MG63 (cell line): ENCODE results near the gene NOL4. TPM values are rescaled to one million over a fixed set of nuclear protein-coding genes. Genes with fewer than 3 reads are reported as not detected.
"Not testable (repeated sequence)": the region's sequence is repeated elsewhere in the genome, so short reads cannot be mapped to it uniquely, and the experiment has no call there.

Experiments
- DNase-seq: peaks from one replicate; pipeline ENCODE4 v3.0.0-alpha.2; 2020
- H3K27me3 ChIP-seq: fragments of 250-450 bp; sonication (Bioruptor Pico); 2 replicates; pipeline ENCODE4 v1.5.1; 2020; ENCODE audit warnings: mild to moderate bottlenecking, moderate library complexity
- H3K36me3 ChIP-seq: fragments of 250-450 bp; sonication (Bioruptor Pico); 2 replicates; pipeline ENCODE4 v1.5.1; 2020; ENCODE audit warnings: mild to moderate bottlenecking, moderate library complexity
- H3K4me3 ChIP-seq: fragments of 250-450 bp; sonication (Bioruptor Pico); 2 replicates; pipeline ENCODE4 v1.5.1; 2020; ENCODE audit warnings: mild to moderate bottlenecking, moderate library complexity
- H3K9me3 ChIP-seq: fragments of 250-450 bp; sonication (Bioruptor Pico); 2 replicates; pipeline ENCODE4 v1.5.1; 2020; ENCODE audit warnings: mild to moderate bottlenecking, moderate library complexity
- total RNA-seq: library from RNA; depleted of rRNA; stranded (reverse); fragments of >200 nt; shearing (Covaris generic); gene quantifications from 2 replicates; pipeline ENCODE4 v1.2.3, GENCODE V29; 2014; ENCODE audit warnings: low replicate concordance; rRNA removed

NOL4 gene
- not detected in 2 replicates for total RNA-seq

DNA sequence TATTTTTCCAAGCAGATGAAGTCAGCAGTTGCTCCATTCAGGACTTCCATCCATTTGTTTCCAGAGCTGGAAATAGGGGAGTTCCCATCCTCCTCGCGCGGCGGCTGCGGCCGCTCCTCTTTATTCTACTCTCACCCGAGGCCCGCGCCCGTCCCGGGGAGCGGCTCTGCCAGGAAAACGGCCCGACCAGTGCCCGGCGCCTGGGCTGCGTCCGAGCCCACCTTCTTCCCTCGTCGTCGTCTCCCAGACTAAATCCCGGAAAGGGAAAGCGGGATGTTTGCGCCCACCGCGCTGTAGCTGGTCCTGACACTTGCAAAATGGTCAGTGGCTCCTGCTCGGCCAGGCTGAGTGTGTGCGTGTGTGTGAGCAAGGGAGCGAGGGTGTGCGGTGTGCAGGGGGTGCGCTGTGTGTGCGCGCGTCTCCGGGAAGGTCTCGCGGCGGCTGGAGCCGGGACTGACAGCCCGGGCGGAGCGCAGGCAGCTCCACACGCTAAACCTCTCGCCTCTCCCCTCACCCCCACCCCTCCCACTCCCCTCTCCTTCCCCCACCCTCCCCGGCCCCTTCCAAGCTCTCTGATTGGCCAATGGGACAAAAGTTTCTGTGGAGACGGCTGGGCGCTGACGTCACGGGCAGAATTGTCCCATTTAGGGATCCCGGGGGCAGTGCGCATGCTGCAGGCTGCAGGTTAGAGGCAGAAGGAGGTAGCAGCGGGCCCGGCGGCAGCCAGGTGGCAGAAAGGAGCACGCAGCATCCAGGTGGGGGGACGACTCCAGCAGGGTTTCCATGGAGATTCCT, at the start of gene NOL4:
Gene NOL4 (minus strand): TSS at position 491 of the 795 bp plus-strand sequence. CDS start 1,660 bp downstream, outside the sequence.
- 0 out of 2 replicates have a peak within 1 kb of the TSS, but pooled peaks have one; percentile 9 for H3K4me3 ChIP-seq
- peak; percentile 14 for DNase-seq
- no peaks in the 10 kb centered on the region for H3K9me3 ChIP-seq
- no peaks in the 10 kb centered on the region for H3K36me3 ChIP-seq
- peaks cover 48% of the 10 kb centered on the region for H3K27me3 ChIP-seq

DNA sequence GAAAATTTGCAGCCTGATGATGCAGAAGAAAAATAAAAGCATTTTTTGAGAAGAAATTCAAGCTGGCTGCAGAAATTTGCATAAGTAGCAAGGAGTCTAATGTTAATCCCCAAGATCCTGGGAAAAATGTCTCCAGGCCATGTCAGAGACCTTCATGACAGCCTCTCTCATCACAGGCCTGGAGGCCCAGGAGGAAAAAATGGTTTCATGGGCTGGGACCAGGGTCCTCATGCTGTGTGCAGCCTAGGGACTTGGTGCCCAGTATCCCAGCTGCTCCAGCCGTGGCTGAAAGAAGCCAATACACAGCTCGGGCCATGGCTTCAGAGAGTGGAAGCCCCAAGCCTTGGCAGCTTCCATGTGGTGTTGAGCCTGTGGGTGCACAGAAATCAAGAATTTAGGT, 41.3 kb upstream of the NOL4 start:
- not testable (repeated sequence) for H3K9me3 ChIP-seq, H3K36me3 ChIP-seq, H3K27me3 ChIP-seq, DNase-seq, H3K4me3 ChIP-seq

DNA sequence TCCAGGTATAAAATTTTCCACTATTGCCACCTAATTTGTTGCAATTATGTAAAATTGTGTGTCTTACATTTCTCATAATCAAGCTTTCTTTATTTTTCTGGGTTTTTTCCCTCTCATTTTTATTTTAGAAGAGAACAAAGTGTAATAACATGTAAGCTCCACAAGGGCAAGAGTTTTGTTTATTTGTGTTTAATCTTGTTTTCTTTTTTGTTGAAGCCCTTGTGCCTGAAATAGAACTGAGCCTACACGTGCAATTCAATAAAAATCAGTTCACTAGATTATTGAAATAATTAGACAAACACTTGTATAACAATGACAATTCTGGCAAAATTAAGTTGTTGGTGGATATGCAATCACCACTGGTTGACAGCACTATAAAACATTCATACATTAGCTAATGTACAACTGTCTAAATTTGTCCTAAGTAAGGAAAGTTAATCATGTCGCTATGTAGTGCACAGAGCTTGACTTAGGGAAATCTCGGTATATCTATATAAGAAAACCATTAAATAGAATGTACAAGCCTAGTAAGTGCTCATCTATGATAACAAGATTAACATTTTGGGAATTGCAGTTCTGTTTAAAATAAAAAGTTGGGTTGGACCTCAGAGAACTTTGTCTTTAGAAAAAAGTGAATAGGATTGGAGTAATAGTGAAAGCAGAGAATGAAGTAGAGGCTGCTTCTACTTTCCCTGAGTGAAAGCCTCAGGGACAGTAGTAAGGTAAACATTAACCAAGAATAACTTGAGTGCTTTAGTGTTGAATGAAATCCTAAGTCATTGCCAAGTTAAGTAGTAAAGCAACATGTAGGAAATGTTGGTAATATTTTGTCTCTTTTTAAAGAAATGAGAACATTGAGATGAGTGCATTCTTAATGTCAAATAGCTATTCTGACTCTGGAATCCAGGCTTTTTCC, 37.4 kb upstream of the NOL4 start:
- Histone ChIP-seq H3K27me3 (no peaks in the 10 kb centered on the region), H3K9me3 (no peaks in the 10 kb centered on the region), H3K4me3 (no peak overlapping the region), H3K36me3 (no peaks in the 10 kb centered on the region)
- no peak for DNase-seq

- no peaks in the 10 kb centered on the region for H3K9me3 ChIP-seq
- DNase-seq: no peak
- no peak overlapping the region for H3K4me3 ChIP-seq
- no peaks in the 10 kb centered on the region for H3K27me3 ChIP-seq
- H3K36me3 ChIP-seq: no peaks in the 10 kb centered on the region
Observed at GRCh38 chr18:34258176-34258575, 33.5 kb upstream of the NOL4 start.

DNA sequence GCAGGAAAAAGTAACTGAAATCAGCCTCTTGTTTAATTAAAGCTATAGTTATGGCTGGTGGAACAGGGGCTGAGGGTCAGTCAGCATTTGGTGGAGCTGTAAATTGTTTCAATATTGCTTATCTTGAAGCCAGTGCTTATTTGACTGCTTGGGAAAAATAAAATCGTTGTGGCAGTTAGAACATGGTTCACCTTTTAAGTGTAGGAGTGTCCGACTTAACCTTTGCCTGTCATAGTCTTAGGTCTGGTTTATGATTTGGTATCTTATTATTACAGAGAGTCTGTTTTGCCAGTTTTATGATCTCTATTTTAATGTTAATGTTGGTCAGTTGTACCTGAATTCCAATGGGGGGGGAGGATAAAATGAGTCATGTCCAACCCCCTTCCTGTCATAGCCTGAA, 27.2 kb upstream of the NOL4 start:
- Histone ChIP-seq H3K36me3 (no peaks in the 10 kb centered on the region), H3K4me3 (no peak overlapping the region)

GRCh38 chr18:34248727-34249126, 24.0 kb upstream of the NOL4 start:
- Histone ChIP-seq H3K4me3 (no peak overlapping the region), H3K36me3 (no peaks in the 10 kb centered on the region)

More for the DNA sequence above, 27.2 kb upstream of the NOL4 start:
- no peaks in the 10 kb centered on the region for H3K9me3 ChIP-seq
- DNase-seq: no peak
- no peaks in the 10 kb centered on the region for H3K27me3 ChIP-seq

DNA sequence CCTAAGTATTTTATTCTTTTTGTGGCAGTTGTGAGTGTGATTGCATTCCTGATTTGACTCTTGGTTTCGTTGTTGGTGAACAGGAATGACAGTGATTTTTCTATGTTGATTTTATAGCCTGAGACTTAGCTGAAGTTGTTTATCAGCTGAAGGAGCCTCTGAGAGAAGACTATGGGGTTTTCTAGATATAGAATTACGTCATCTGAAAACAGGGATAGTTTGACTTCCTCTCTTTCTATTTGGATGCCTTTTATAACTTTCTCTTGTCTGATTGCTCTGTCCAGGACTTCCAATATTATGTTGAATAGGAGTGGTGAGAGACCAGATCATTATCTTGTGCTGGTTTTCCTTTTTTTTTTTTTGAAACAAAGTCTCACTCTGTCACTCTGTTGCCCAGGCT, 18.0 kb upstream of the NOL4 start:
- Histone ChIP-seq H3K4me3 (no peak overlapping the region), H3K9me3 (no peaks in the 10 kb centered on the region), H3K27me3 (no peaks in the 10 kb centered on the region), H3K36me3 (no peaks in the 10 kb centered on the region)
- no peak for DNase-seq

More at GRCh38 chr18:34248727-34249126, 24.0 kb upstream of the NOL4 start:
- Histone ChIP-seq H3K27me3 (no peaks in the 10 kb centered on the region), H3K9me3 (no peaks in the 10 kb centered on the region)
- DNase-seq: no peak

DNA sequence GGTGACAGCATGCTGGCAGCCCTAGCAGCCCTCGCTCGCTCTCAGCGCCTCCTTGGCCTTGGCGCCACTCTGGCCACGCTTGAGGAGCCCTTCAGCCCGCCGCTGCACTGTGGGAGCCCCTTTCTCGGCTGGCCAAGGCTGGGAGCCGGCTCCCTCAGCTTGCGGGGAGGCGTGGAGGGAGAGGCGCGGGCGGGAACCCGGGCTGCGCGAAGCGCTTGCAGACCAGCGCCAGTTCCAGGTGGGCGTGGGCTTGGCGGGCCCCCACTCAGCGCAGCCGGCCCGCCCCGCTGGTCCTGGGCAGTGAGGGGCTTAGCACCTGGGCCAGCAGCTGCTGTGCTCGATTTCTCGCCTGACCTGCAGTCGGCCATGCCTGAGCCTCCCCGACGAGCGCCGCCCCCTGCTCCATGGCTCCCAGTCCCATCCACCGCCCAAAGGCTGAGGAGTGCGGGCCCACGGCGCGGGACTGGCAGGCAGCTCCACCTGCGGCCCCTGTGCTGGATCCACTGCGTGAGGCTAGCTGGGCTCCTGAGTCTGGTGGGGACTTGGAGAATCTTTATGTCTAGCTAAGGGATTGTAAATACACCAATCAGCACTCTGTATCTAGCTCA, 9.2 kb upstream of the NOL4 start:
- H3K9me3 ChIP-seq, H3K36me3 ChIP-seq, H3K27me3 ChIP-seq, DNase-seq, H3K4me3 ChIP-seq: not testable (repeated sequence)

DNA sequence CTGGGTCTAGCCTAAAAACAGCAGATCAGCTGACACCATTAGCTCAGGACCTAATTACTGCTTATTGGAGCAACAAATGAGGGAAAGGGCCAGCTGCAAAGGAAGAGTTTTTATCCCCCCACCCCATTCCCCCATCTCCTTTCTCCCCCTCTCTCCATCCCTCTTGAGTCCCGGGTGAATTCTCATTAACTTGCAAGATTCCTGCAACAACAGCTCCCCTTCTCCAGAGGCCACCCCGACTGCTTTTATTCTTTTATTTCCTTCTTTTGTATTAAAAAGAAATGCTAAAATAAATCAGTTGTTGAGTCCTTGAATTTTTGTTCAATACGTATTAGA, 473 bp upstream of the NOL4 start:
- no peaks in the 10 kb centered on the region for H3K9me3 ChIP-seq

GRCh38 chr18:34223893-34224422, 755 bp downstream of the NOL4 start:
- DNase-seq: no peak
- H3K4me3 ChIP-seq: no peak overlapping the region
- no peaks in the 10 kb centered on the region for H3K36me3 ChIP-seq
- no peaks in the 10 kb centered on the region for H3K9me3 ChIP-seq
- peaks cover 48% of the 10 kb centered on the region for H3K27me3 ChIP-seq

More for the DNA sequence above, 473 bp upstream of the NOL4 start:
- H3K27me3 ChIP-seq: peaks cover 48% of the 10 kb centered on the region
- H3K4me3 ChIP-seq: no peak overlapping the region
- DNase-seq: no peak
- no peaks in the 10 kb centered on the region for H3K36me3 ChIP-seq

GRCh38 chr18:34223164-34223892, 1.4 kb downstream of the NOL4 start:
- H3K36me3 ChIP-seq: no peaks in the 10 kb centered on the region
- peaks cover 48% of the 10 kb centered on the region for H3K27me3 ChIP-seq
- DNase-seq: no peak
- H3K4me3 ChIP-seq: no peak overlapping the region
- H3K9me3 ChIP-seq: no peaks in the 10 kb centered on the region

- Histone ChIP-seq H3K36me3 (no peaks in the 10 kb centered on the region), H3K27me3 (peaks cover 48% of the 10 kb centered on the region), H3K9me3 (no peaks in the 10 kb centered on the region), H3K4me3 (peak overlapping the region; percentile 3; the same call in 1 of the 2 replicates)
- peak; percentile 5 for DNase-seq
Observed at GRCh38 chr18:34222307-34223163, 2.2 kb downstream of the NOL4 start.

DNA sequence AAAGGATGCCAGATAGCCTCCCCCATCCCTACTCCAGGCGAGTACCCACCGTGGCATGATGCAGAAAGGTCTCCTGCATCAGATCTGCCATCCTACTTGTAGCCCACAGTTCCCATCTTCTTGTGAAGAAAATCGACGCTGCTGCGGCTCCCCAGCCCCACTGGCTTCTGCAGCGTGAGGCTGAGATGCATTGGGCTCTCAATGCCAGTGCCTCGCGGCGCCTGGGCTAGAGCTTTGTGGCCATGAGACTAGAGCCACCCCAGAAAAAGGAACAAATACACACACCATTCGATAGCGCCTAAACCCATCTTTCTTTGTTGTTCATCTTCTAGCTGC, 2.8 kb downstream of the NOL4 start:
- Histone ChIP-seq H3K36me3 (no peaks in the 10 kb centered on the region), H3K27me3 (peaks cover 48% of the 10 kb centered on the region), H3K9me3 (no peaks in the 10 kb centered on the region), H3K4me3 (no peak overlapping the region)
- no peak for DNase-seq

GRCh38 chr18:34220081-34220815, 4.5 kb downstream of the NOL4 start:
- Histone ChIP-seq H3K9me3 (no peaks in the 10 kb centered on the region), H3K27me3 (peaks cover 42% of the 10 kb centered on the region), H3K36me3 (no peaks in the 10 kb centered on the region), H3K4me3 (no peak overlapping the region)
- DNase-seq: no peak

- no peak for DNase-seq
- peaks cover 40% of the 10 kb centered on the region for H3K27me3 ChIP-seq
- no peaks in the 10 kb centered on the region for H3K9me3 ChIP-seq
- no peaks in the 10 kb centered on the region for H3K36me3 ChIP-seq
- H3K4me3 ChIP-seq: no peak overlapping the region
Observed at GRCh38 chr18:34219651-34220050, 5.1 kb downstream of the NOL4 start.
